HG03469 (cell line): ENCODE results near the gene KRT86.
"Not testable (repeated sequence)": the region's sequence is repeated elsewhere in the genome, so short reads cannot be mapped to it uniquely, and the experiment has no call there.

Source experiments
- ATAC-seq: cut with Tn5 transposase; IDR thresholded peaks from one replicate; pipeline ENCODE4 v1.9.1; 2021; ENCODE audit warnings: mild to moderate bottlenecking, moderate library complexity, moderate number of reproducible peaks; ENCODE audit not compliant: unreplicated experiment

The KRT86 gene

GRCh38 chr12:52333321-52333720 lies 58.9 kb downstream of the KRT86 start:
- ATAC-seq = no peak

GRCh38 chr12:52334185-52334584 lies 59.7 kb downstream of the KRT86 start:
- ATAC-seq = no peak

- no peak for ATAC-seq
Observed at GRCh38 chr12:52335598-52336262, 61.3 kb downstream of the KRT86 start.

- no peak for ATAC-seq
Observed at GRCh38 chr12:52336641-52337040, 62.2 kb downstream of the KRT86 start.

GRCh38 chr12:52337054-52337453 lies 62.6 kb downstream of the KRT86 start:
- no peak for ATAC-seq

GRCh38 chr12:52338241-52338960 lies 64.0 kb downstream of the KRT86 start:
- no peak for ATAC-seq

GRCh38 chr12:52341066-52341580 lies 66.7 kb downstream of the KRT86 start:
- ATAC-seq = no peak

- ATAC-seq = no peak
Observed at GRCh38 chr12:52342781-52343490, 68.5 kb downstream of the KRT86 start.

- no peak for ATAC-seq
Observed at GRCh38 chr12:52343550-52343949, 69.1 kb downstream of the KRT86 start.

GRCh38 chr12:52344111-52344510 lies 69.7 kb downstream of the KRT86 start:
- ATAC-seq = no peak

GRCh38 chr12:52345041-52345440 lies 70.6 kb downstream of the KRT86 start:
- ATAC-seq = not testable (repeated sequence)

GRCh38 chr12:52346593-52346992 lies 72.1 kb downstream of the KRT86 start:
- no peak for ATAC-seq

GRCh38 chr12:52347016-52347415 lies 72.6 kb downstream of the KRT86 start:
- no peak for ATAC-seq

- no peak for ATAC-seq
Observed at GRCh38 chr12:52347551-52348510, 73.4 kb downstream of the KRT86 start.

- no peak for ATAC-seq
Observed at GRCh38 chr12:52349196-52349595, 74.8 kb downstream of the KRT86 start.

GRCh38 chr12:52350021-52350620 lies 75.7 kb downstream of the KRT86 start:
- ATAC-seq = no peak

- no peak for ATAC-seq
Observed at GRCh38 chr12:52350786-52351185, 76.3 kb downstream of the KRT86 start.

GRCh38 chr12:52351196-52352059 lies 77.0 kb downstream of the KRT86 start:
- ATAC-seq = no peak

- no peak for ATAC-seq
Observed at GRCh38 chr12:52352951-52353350, 78.5 kb downstream of the KRT86 start.
